ENCODE measurements around the gene CBX4.

CBX4 gene

DNA sequence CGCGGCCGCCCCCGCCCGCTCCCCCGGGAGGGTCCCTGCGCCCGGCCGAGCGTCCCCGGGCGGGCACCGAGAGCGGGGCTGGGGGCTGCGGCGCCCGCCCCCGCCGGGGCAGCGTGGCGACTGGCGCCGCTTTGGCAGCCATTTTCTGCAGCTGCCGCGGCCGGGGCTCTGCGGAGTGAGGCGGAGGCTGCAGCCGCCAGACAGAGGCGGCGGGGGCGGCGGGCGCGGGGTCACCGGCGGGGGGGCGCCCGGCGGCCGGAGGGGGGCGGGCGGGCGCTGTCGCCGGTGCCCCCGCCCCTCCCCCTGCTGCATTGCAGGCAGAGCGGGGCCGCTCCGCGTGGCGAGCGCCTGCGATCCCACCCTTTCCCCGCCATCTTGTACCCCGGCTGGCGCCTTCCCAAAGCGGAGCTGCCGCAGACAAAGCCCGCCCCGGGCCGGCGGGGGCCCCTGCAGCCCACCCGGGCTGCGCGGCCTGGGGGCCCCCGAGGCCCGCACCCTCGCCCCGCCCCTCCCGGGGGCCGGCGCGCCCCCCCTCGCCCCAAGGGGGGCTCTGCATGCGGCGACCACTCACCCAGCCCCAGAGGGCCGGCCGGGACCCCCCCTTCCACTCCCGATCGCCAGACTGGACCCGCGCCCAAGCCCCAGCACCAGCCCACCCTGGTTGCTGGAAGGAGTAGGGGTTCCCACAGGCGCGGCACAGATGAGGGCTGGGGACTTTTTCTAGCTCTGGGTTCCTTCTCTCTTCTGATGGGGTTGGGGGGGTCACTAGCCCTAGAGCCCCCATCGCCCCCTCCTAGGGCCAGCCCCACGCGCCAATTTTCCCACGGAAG lies 25.7 kb downstream of the CBX4 start:
- H3K9ac ChIP-seq (ENCODE audit: low read depth in 1 of 2, low read length in 2 of 2), result no peak overlapping the region
- no peak overlapping the region for H3K4me3 ChIP-seq (ENCODE audit: low read depth in 1 of 2, low read length in 2 of 2)
- H3K4me1 ChIP-seq (ENCODE audit: control insufficient read depth in 1 of 2, insufficient read depth in 2 of 2, low read length in 2 of 2), result peaks cover 35 to 39% of the 10 kb centered on the region in 2 donors
- no peaks in the 10 kb centered on the region for H3K36me3 ChIP-seq (ENCODE audit: control insufficient read depth in 1 of 2, insufficient read depth in 2 of 2, low read length in 2 of 2)
- no peak overlapping the region for H3K27ac ChIP-seq (ENCODE audit: low read depth, low read length)
- no peaks in the 10 kb centered on the region for H3K9me3 ChIP-seq (ENCODE audit: control insufficient read depth in 1 of 2, low read length in 2 of 2)
- H3K27me3 ChIP-seq (ENCODE audit: control insufficient read depth in 1 of 2, insufficient read depth in 2 of 2, low read length in 2 of 2), result peaks cover 65 to 77% of the 10 kb centered on the region in 2 donors

DNA sequence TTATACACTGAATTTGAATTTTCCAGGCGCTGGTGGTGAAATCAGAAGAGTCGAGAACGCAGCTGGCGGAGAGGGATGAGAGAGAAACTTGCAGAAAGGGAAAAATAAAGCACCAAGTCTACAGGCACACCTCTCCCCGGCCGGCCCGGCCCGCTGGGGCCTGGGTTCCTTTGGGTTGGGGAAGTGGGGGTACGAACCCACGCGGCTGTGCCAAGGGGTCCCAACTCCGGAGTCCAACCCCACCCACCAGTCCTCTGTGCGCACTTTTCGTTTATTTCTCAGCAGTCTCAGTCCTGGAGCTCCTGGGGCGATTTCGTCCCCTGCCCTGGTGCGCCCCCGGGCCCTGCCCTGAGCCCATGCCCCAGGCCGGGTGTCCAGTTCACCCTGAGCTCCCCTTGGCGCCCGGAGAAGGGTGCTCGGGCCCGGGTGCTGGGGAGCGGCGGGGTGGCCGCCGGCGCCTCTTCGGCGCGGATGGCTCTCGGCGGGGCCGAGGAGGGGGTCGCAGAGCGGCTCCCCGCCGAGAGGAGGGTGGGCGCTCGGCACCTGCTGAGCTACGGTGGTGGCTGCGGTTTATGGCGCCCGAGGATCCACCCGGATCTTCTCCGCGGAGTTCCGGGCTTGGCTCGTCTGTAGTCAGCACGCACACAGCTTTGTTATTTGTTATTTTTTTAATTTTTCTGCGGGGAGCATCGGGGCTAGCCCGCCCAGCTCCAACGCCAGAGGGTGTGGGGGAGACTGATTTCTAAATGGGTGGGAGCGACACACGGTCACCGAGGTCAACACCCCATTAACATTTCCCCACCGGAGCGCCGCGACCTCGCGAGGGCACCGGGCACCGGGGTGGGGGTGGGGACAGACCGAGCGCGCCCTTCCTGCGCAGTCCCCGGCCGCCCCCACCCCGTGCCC lies 26.6 kb downstream of the CBX4 start:
- Histone ChIP-seq H3K4me3 (ENCODE audit: low read depth in 1 of 2, low read length in 2 of 2) (no peak overlapping the region), H3K27me3 (ENCODE audit: control insufficient read depth in 1 of 2, insufficient read depth in 2 of 2, low read length in 2 of 2) (peaks cover 74 to 78% of the 10 kb centered on the region in 2 donors), H3K27ac (ENCODE audit: low read depth, low read length) (no peak overlapping the region), H3K9me3 (ENCODE audit: control insufficient read depth in 1 of 2, low read length in 2 of 2) (no peaks in the 10 kb centered on the region), H3K9ac (ENCODE audit: low read depth in 1 of 2, low read length in 2 of 2) (no peak overlapping the region), H3K36me3 (ENCODE audit: control insufficient read depth in 1 of 2, insufficient read depth in 2 of 2, low read length in 2 of 2) (no peaks in the 10 kb centered on the region), H3K4me1 (ENCODE audit: control insufficient read depth in 1 of 2, insufficient read depth in 2 of 2, low read length in 2 of 2) (peaks cover 35 to 39% of the 10 kb centered on the region in 2 donors)

DNA sequence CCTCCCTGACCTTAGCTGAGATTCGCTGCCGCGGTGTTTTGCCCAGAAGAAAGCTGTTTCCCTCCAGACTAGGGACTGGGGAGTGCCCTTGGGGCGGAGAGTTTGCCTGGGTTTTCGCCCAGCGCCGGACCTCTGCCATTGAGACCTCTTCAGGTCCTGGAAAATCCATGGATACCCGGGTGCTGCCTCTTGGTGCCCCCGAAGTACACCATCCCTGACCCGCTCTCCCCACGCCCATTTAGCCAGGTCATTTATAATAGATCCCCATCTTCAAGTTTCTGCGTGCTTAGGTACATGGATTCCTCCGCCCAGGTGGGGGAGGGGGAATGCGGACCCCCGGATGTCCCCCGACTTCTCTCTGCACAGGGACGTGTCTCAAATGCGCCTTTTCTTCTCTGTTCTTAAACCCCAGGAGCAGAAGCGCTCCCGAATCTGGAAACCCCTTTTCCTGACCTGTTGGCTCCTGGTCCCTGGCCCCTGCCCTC lies 27.3 kb downstream of the CBX4 start:
- H3K4me1 ChIP-seq (ENCODE audit: control insufficient read depth in 1 of 2, insufficient read depth in 2 of 2, low read length in 2 of 2), result peaks cover 35 to 39% of the 10 kb centered on the region in 2 donors
- no peak overlapping the region for H3K27ac ChIP-seq (ENCODE audit: low read depth, low read length)
- H3K9ac ChIP-seq (ENCODE audit: low read depth in 1 of 2, low read length in 2 of 2), result no peak overlapping the region
- no peaks in the 10 kb centered on the region for H3K9me3 ChIP-seq (ENCODE audit: control insufficient read depth in 1 of 2, low read length in 2 of 2)
- H3K27me3 ChIP-seq (ENCODE audit: control insufficient read depth in 1 of 2, insufficient read depth in 2 of 2, low read length in 2 of 2), result peaks cover 78 to 80% of the 10 kb centered on the region in 2 donors
- peak overlapping the region in 1 of 2 donors; percentile 34 for H3K4me3 ChIP-seq (ENCODE audit: low read depth in 1 of 2, low read length in 2 of 2)
- no peaks in the 10 kb centered on the region for H3K36me3 ChIP-seq (ENCODE audit: control insufficient read depth in 1 of 2, insufficient read depth in 2 of 2, low read length in 2 of 2)

DNA sequence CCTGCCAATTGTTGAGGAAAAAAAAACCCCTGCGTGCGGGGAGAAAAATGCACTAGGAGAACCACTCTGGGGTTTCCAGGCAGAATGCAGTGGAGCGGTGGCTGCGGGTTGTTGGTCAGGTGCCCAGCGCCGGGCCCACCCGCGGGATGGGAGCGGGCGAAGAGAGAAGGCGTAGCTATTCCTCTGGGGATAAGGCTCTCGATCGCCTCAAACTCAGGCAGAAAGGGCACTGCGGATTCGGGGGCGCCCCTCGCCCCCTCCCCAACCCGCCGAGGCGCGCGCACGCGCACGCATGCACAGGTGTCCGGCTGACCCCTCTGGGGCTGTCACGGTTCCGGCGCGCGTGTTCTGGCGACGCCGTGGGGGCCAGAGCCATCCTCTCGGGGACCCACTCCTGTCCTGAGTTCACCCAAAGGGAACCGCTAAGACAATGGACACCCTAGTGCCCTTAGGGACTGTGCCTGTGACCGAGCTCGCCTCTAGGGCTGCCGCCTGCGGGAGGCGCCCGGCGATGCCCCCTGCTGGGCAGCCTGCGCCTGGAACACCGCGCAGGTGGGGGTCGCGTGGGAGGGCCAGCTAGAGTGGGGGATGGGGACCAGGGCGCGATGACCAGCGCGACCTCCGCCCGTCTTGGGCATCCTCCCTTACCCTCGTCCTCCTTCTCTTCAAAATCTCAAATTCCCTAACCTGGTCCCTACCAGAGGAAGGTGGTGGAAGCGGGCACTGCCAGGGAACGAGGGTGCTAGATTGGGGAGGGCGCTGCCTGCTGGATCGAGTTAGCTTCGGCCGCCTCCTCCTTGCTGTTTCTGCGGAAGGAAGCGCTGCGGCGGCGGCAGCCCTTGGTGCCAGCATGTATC lies 28.0 kb downstream of the CBX4 start:
- Histone ChIP-seq H3K4me1 (ENCODE audit: control insufficient read depth in 1 of 2, insufficient read depth in 2 of 2, low read length in 2 of 2) (peaks cover 35 to 39% of the 10 kb centered on the region in 2 donors), H3K4me3 (ENCODE audit: low read depth in 1 of 2, low read length in 2 of 2) (peak overlapping the region in 1 of 2 donors; percentile 34), H3K9me3 (ENCODE audit: control insufficient read depth in 1 of 2, low read length in 2 of 2) (no peaks in the 10 kb centered on the region), H3K9ac (ENCODE audit: low read depth in 1 of 2, low read length in 2 of 2) (no peak overlapping the region), H3K27ac (ENCODE audit: low read depth, low read length) (no peak overlapping the region), H3K36me3 (ENCODE audit: control insufficient read depth in 1 of 2, insufficient read depth in 2 of 2, low read length in 2 of 2) (no peaks in the 10 kb centered on the region), H3K27me3 (ENCODE audit: control insufficient read depth in 1 of 2, insufficient read depth in 2 of 2, low read length in 2 of 2) (peaks cover 78 to 80% of the 10 kb centered on the region in 2 donors)

DNA sequence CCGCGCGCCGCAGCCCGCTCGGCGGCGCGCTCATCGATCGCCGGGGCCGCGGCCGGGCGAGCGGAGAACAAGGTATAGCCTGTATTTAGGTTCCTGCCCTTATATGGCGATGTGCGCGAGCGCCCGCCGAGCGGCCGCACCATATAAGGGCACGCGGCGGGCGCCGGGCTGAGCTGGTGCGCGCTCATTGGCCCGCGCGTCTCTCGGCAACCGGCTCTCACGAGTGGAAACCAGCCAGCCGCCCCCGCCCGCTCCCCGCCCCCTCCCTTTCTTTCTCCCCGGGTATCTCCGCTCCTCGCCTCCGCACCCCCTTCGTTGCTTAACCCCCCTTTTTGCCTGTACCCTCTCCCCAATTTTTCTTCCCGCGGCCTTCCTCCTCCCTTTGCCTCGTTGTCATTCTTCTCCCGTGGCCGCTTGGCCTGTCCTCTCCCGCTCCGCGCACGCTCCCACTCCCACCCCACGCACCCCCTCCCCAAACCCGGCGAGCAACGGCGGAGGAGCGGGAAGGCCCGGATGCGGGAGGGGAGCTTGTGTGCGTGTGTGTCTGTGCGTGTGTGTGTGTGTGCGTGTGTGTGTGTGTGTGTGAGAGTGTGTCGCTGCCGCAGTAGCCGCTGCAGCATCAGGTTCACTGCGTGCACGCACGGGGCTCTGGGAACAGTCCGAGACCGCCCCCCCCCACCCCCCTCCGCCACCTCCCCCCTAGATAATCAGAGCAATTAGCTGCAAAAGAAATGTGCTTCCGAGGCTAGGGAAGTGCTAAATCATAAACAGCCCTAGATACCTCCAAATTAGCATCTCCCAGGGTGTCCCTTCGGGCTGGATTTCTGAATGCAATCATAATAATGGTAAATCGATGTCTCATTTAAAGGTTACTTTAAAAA lies 28.9 kb downstream of the CBX4 start:
- peaks cover 78 to 80% of the 10 kb centered on the region in 2 donors for H3K27me3 ChIP-seq (ENCODE audit: control insufficient read depth in 1 of 2, insufficient read depth in 2 of 2, low read length in 2 of 2)
- no peak overlapping the region for H3K27ac ChIP-seq (ENCODE audit: low read depth, low read length)
- no peak overlapping the region for H3K4me3 ChIP-seq (ENCODE audit: low read depth in 1 of 2, low read length in 2 of 2)
- peaks cover 35 to 36% of the 10 kb centered on the region in 2 donors for H3K4me1 ChIP-seq (ENCODE audit: control insufficient read depth in 1 of 2, insufficient read depth in 2 of 2, low read length in 2 of 2)
- no peak overlapping the region for H3K9ac ChIP-seq (ENCODE audit: low read depth in 1 of 2, low read length in 2 of 2)
- no peaks in the 10 kb centered on the region for H3K9me3 ChIP-seq (ENCODE audit: control insufficient read depth in 1 of 2, low read length in 2 of 2)
- H3K36me3 ChIP-seq (ENCODE audit: control insufficient read depth in 1 of 2, insufficient read depth in 2 of 2, low read length in 2 of 2), result no peaks in the 10 kb centered on the region

DNA sequence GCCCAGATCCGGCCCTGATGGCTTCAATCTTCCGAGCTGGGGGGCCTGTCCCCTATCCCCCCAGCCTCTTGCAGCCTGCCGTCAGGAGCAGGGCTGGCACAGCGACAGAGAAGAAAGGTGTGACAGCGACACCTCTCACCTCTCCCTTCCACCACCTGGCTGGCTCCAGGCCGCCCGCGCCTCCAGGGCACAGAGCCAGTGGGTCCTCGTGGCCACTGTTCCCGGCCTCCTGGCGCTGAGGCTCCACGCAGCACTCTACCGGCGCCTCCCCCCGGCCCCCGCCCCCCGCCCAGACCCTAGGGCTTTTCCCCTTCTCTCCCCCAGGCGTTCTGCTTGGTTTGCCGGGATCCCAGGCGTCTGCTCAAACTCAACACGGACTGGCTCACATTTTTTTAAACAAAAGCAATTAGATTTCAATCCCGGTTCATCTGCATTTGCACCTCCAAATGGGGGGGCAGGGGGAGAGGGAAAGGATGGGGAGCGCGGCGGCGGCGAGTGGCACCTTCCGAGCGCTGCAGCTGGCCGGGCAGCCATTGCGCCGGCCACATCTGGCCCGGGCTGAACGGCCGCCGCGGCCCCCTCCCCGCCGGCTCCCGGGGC lies 29.6 kb downstream of the CBX4 start:
- Histone ChIP-seq H3K27ac (ENCODE audit: low read depth, low read length) (no peak overlapping the region), H3K4me3 (ENCODE audit: low read depth in 1 of 2, low read length in 2 of 2) (no peak overlapping the region), H3K9ac (ENCODE audit: low read depth in 1 of 2, low read length in 2 of 2) (peak overlapping the region in 1 of 2 donors; percentile 2), H3K36me3 (ENCODE audit: control insufficient read depth in 1 of 2, insufficient read depth in 2 of 2, low read length in 2 of 2) (no peaks in the 10 kb centered on the region), H3K27me3 (ENCODE audit: control insufficient read depth in 1 of 2, insufficient read depth in 2 of 2, low read length in 2 of 2) (peaks cover 78 to 81% of the 10 kb centered on the region in 2 donors), H3K4me1 (ENCODE audit: control insufficient read depth in 1 of 2, insufficient read depth in 2 of 2, low read length in 2 of 2) (peaks cover 30 to 33% of the 10 kb centered on the region in 2 donors), H3K9me3 (ENCODE audit: control insufficient read depth in 1 of 2, low read length in 2 of 2) (no peaks in the 10 kb centered on the region)

DNA sequence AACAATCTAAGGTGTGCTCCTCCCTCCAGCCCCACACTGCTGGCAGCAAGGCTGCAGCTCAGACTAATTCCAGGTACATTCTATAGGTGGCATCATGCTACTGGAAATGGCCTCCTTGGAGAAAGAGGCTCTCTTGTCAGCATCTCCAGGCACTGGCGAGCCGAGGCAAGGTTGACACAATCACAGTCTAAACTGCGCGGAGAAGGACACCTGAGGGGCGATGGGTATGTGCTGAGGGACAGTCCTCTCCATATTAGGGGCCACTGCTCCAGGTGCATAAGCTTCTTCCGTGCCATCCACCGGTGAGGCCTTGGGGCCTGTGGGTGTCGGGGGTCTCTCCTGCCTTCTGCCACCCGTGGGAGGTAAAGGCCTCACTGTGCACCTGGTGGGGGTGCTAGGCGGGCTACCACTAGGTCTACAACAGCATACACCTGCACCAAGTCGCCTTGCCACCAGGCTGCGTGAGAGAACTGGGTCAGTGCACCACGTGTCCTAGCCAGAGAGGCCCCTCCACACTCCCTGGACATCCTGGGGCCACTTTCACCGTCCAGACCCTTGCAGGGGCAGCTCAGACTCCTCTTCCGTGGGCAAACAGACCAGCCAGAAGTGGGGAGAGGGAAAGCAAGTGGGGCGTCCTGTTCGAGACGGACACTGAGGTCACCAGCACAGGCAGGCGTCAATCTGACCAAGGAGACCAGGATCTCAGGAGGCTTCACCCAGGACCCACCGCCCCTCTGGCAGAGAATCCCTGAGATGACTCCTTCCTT lies 30.3 kb downstream of the CBX4 start:
- Histone ChIP-seq H3K27me3 (ENCODE audit: control insufficient read depth in 1 of 2, insufficient read depth in 2 of 2, low read length in 2 of 2) (peaks cover 78 to 81% of the 10 kb centered on the region in 2 donors), H3K4me1 (ENCODE audit: control insufficient read depth in 1 of 2, insufficient read depth in 2 of 2, low read length in 2 of 2) (peaks cover 29 to 32% of the 10 kb centered on the region in 2 donors), H3K36me3 (ENCODE audit: control insufficient read depth in 1 of 2, insufficient read depth in 2 of 2, low read length in 2 of 2) (no peaks in the 10 kb centered on the region), H3K27ac (ENCODE audit: low read depth, low read length) (no peak overlapping the region), H3K9ac (ENCODE audit: low read depth in 1 of 2, low read length in 2 of 2) (peak overlapping the region; percentile 2 to 38), H3K9me3 (ENCODE audit: control insufficient read depth in 1 of 2, low read length in 2 of 2) (no peaks in the 10 kb centered on the region), H3K4me3 (ENCODE audit: low read depth in 1 of 2, low read length in 2 of 2) (no peak overlapping the region)

DNA sequence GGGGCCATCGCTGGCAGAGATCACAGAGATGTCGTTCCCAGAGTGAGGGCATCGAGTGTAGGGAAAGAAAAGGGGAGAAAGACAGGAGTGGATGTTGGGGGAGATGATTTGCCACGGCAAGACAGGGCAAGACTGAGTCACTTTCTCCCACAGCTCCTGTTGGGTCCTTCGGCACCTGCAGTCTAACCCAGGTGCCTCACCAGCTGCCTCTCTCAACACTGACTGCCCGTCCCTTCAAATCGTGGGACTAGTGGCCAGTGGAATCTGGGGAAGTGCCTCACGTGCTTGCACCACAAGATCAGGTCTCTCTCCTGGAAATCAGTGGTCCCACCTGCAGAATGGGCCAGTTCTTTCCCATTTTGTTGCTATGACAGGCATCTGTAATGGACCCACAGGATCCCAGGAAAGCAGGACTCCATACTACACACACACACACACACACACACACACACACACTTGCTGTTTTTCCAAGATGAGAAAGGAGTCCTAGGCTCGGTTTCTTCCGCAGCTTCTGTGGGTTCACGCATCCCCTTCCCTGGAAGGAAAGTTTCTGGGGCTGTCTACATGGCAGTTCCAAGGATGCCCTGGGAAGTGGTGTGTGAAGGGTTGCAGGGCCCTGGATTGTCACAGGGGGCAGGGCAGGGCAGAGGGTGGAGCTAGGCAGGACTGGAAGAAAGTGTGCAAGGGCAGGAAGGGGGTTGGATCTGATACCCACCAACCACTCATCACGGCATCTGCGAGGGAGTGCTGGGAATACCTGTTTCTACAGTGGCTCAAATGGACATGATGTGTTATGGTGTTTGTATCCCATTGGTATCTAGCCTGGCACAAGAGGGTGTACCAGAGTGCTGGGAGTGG lies 32.1 kb downstream of the CBX4 start:
- Histone ChIP-seq H3K36me3 (ENCODE audit: control insufficient read depth in 1 of 2, insufficient read depth in 2 of 2, low read length in 2 of 2) (no peaks in the 10 kb centered on the region), H3K27me3 (ENCODE audit: control insufficient read depth in 1 of 2, insufficient read depth in 2 of 2, low read length in 2 of 2) (peaks cover 88 to 89% of the 10 kb centered on the region in 2 donors), H3K4me1 (ENCODE audit: control insufficient read depth in 1 of 2, insufficient read depth in 2 of 2, low read length in 2 of 2) (peaks cover 25 to 32% of the 10 kb centered on the region in 2 donors), H3K9ac (ENCODE audit: low read depth in 1 of 2, low read length in 2 of 2) (no peak overlapping the region), H3K27ac (ENCODE audit: low read depth, low read length) (no peak overlapping the region), H3K4me3 (ENCODE audit: low read depth in 1 of 2, low read length in 2 of 2) (no peak overlapping the region), H3K9me3 (ENCODE audit: control insufficient read depth in 1 of 2, low read length in 2 of 2) (no peaks in the 10 kb centered on the region)

Measured in duodenal mucosa (tissue), 2 donors.